ENCODE data around the gene PHLDB1. TPM values are rescaled to one million over a fixed set of nuclear protein-coding genes. Genes with fewer than 3 reads are reported as not detected.
"Not testable (repeated sequence)": the region's sequence is repeated elsewhere in the genome, so short reads cannot be mapped to it uniquely, and the experiment has no call there.

The PHLDB1 gene
- polyA plus RNA-seq, 3 donors = 118 to 201 (median 127) TPM

GRCh38 chr11:118596224-118597146 is 10.9 kb upstream of the PHLDB1 start:
- no peak for DNase-seq (ENCODE audit: extremely low read depth in 1 of 11, low read depth in 9 of 11, low spot score in 4 of 11)

GRCh38 chr11:118597556-118597955 is 9.9 kb upstream of the PHLDB1 start:
- DNase-seq (ENCODE audit: extremely low read depth in 1 of 11, low read depth in 9 of 11, low spot score in 4 of 11) = no peak

- no peak for DNase-seq (ENCODE audit: extremely low read depth in 1 of 11, low read depth in 9 of 11, low spot score in 4 of 11)
These were observed 5.1 kb upstream of the PHLDB1 start for GRCh38 chr11:118602331-118602730.

GRCh38 chr11:118603709-118604108 is 3.7 kb upstream of the PHLDB1 start:
- DNase-seq (ENCODE audit: extremely low read depth in 1 of 11, low read depth in 9 of 11, low spot score in 4 of 11) = not testable (repeated sequence)

GRCh38 chr11:118604566-118604965 is 2.8 kb upstream of the PHLDB1 start:
- DNase-seq (ENCODE audit: extremely low read depth in 1 of 11, low read depth in 9 of 11, low spot score in 4 of 11) = no peak

- DNase-seq (ENCODE audit: extremely low read depth in 1 of 11, low read depth in 9 of 11, low spot score in 4 of 11) = peak in 9 of 11 donors; percentile 69 to 92 (median 84)
These were observed 2.1 kb upstream of the PHLDB1 start for GRCh38 chr11:118605116-118605867.

GRCh38 chr11:118606157-118606843 is 1.1 kb upstream of the PHLDB1 start:
- DNase-seq (ENCODE audit: extremely low read depth in 1 of 11, low read depth in 9 of 11, low spot score in 4 of 11) = peak in 1 of 11 donors; percentile 66

GRCh38 chr11:118606844-118607228 is 579 bp upstream of the PHLDB1 start:
- DNase-seq (ENCODE audit: extremely low read depth in 1 of 11, low read depth in 9 of 11, low spot score in 4 of 11) = no peak

- no peak for DNase-seq (ENCODE audit: extremely low read depth in 1 of 11, low read depth in 9 of 11, low spot score in 4 of 11)
These were observed 1.2 kb downstream of the PHLDB1 start for GRCh38 chr11:118608360-118609227.

GRCh38 chr11:118609380-118610224 is 2.2 kb downstream of the PHLDB1 start:
- no peak for DNase-seq (ENCODE audit: extremely low read depth in 1 of 11, low read depth in 9 of 11, low spot score in 4 of 11)

- no peak for DNase-seq (ENCODE audit: extremely low read depth in 1 of 11, low read depth in 9 of 11, low spot score in 4 of 11)
These were observed 2.9 kb downstream of the PHLDB1 start for GRCh38 chr11:118610225-118610772.

- peak in 1 of 11 donors; percentile 71 for DNase-seq (ENCODE audit: extremely low read depth in 1 of 11, low read depth in 9 of 11, low spot score in 4 of 11)
These were observed 3.5 kb downstream of the PHLDB1 start for GRCh38 chr11:118610773-118611432.

GRCh38 chr11:118611433-118611795 is 4.0 kb downstream of the PHLDB1 start:
- not testable (repeated sequence) for DNase-seq (ENCODE audit: extremely low read depth in 1 of 11, low read depth in 9 of 11, low spot score in 4 of 11)

GRCh38 chr11:118612378-118612777 is 5.0 kb downstream of the PHLDB1 start:
- no peak for DNase-seq (ENCODE audit: extremely low read depth in 1 of 11, low read depth in 9 of 11, low spot score in 4 of 11)

- DNase-seq (ENCODE audit: extremely low read depth in 1 of 11, low read depth in 9 of 11, low spot score in 4 of 11) = no peak
These were observed 7.1 kb downstream of the PHLDB1 start for GRCh38 chr11:118614511-118614910.

- peak in 3 of 11 donors; percentile 83 to 86 (median 84) for DNase-seq (ENCODE audit: extremely low read depth in 1 of 11, low read depth in 9 of 11, low spot score in 4 of 11)
These were observed 8.0 kb downstream of the PHLDB1 start for GRCh38 chr11:118615282-118615975.

Data from renal cortex interstitium (tissue), 11 donors.